ENCODE results near the gene CAPS.

GRCh38 chr19:5957170-5957569 is 43.1 kb downstream of the CAPS start:
- no peak for TF ChIP-seq POLR2AphosphoS5 (IDR thresholded peaks at IDR 0.05)
- TF ChIP-seq POLR2A (IDR thresholded peaks at IDR 0.05) = no peak
